Measurements from ENCODE around the gene SOX8.

The SOX8 gene

DNA sequence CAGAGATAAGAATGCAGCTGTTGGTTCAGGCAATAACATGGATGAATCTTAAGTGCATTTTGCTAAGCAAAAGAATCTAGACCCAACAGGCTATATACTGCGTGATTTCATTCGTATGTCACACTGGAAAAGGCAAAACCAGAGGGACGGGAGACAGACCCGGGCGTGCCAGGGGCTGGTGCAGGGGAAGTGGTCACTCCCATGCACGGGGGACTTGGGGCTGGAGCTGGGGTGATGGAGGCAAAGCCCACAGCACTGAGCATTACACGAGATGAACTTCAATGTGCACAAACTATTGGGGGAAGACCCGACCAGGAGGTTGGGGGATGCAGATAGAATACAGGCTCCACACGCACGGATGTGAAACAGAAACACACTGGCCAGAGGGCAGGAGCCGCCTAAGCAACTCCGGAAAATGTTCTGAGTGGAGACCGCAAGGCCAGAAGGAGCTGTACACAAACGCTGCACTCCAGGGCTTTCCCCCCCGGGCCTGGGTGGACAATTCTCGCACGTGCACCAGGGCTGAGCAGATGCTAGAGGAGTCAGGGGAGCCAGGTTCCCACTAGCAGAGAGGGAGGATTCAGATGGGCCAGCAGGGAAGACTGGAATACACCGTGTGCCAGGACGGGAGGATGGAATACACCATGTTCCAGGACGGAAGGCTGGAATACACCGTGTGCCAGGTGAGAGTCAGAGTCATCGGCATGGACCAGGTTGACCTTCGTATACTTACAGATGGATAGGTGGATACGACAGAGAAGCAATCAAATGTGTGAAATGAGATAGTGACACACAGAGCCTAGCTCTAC, 22.1 kb upstream of the SOX8 start:
- no peak for DNase-seq

DNA sequence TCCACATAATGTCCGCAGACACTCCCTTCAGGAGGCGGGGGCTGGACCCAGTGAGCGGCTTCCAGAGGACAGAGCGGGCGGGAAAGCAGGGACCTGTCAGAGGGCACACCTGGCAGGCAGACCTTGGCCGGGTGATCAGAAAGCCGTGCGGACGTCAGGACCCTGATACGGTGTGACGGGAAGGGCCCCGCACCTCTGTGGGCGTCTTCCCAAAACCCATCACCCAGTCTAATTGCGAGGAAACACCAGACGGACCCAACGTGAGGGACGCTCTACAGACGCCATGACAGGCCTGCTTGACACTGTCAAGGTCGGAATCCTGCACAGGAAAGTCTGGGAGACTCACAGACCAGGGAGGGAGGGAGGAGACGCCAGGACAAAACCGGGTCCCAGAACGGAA, 19.2 kb upstream of the SOX8 start:
- DNase-seq, result no peak

GRCh38 chr16:962901-963814, 18.4 kb upstream of the SOX8 start:
- DNase-seq, result no peak

GRCh38 chr16:963913-964312, 17.7 kb upstream of the SOX8 start:
- DNase-seq, result peak in 1 of 2 donors; percentile 16

- peak; percentile 62 to 84 for DNase-seq
Observed at GRCh38 chr16:964356-965035, 17.1 kb upstream of the SOX8 start.

DNA sequence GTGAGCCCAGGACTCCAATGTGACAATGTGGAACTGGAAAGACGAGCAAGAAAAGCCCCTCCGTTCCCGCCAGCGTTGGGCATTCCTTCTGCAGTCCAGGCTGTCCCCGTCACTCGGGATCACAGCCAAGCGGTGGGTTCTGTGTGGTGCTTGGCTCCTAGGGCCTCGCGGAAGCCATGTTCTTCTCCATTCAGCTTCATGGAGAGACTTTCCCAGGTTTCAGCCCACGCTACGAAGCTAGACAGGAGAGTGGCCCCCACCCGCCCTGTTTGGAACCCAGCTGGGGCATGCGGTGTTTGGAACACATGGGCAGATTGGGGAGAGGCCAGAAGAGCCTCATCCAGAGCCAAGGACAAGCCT, 16.6 kb upstream of the SOX8 start:
- DNase-seq, result no peak

- DNase-seq, result no peak
Observed at GRCh38 chr16:965487-965886, 16.1 kb upstream of the SOX8 start.

DNA sequence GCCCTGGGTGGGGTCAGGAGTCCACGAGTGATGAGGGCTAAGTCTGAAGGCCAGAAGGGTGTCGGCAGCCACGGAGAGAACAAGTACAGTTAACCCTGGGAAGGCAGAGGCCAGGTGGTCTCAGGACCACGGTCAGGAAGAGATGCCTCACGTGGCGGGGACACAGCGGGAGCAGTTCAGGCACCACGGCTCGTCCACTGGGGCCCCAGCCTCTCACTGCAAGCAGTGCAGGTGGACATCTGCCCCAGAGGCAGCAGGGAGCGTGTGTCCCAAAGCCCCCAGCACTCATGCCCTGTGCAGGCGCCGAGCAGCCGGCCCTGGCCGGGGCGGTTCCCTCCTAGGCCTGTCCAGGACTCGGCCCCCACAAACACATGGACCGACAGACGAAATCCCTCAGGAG, 15.5 kb upstream of the SOX8 start:
- DNase-seq, result no peak

DNA sequence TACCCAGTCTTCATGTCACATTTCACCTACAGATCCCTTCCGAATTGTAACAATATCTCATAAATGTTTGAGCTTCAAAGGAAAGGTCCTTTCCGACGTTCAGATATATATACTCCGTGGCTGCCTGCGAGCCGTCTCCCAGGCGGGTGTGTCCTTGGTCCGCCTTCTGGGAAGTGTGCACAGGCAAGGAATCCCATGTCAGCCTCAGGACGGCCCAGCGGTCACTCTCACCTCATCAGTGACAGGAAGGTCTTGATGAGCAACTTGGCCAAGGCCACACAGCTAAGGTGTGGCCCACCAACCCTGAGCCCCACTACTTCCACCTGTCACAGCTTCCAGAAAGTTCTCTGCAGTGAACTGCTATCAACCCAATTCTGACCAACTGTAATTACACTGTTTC, 15.1 kb upstream of the SOX8 start:
- DNase-seq, result no peak

DNA sequence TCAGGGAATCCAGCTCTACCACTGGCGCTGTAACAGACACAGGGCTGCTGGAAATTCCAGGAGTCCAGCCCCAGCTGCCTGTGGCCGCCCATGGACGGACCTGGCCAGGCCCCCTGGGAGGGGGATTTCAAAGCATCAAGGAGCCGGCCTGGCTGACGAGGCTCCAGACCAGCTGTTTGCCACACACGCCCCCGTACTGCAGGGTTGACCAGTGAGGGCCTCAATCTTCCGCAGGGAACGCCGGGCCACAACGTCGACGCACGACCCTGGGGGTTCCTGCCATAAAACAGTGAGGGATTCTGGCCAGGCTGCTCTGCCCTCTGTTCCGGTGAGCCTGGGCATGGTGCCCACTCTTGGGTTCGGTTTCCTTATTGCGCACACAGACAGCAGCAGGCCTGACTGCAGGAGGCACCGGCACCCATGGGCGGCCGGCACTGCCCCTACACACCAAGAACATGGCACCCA, 14.5 kb upstream of the SOX8 start:
- no peak for DNase-seq

DNA sequence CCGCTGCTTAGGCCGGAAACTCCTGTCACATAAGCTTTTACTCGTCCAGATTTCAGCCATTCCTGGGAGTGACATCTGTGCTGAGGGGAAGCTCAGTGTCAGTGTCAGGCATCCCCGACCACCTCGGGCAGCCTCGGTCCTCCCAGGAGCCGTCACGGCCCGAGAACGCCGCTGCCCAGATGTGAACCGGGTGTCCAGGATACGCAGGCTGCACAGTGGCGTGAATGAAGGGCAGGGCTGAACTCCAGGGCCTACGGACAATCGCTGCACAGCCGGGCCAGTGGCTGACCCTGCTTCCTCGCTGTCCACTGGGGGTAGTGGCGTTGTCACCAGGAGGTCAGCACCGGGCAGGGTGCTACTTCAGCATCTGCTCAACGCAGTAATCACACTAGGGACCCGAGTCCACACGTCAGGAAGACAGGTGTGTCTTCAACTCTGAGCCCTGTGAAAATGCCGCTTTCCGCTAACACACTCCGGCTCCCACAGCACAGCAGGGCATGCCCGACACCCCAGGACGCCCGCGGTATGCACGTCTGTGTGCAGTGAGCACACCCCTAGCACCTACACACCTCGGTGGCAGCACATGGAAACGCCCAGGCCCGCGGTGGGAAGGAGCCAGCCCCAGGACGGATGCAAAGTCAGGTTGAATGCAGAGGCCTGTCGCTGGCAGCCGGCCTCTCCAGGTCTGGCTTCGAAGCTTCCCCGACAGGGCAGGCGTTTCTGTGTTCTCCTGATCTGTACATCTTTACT, 13.8 kb upstream of the SOX8 start:
- DNase-seq, result no peak

DNA sequence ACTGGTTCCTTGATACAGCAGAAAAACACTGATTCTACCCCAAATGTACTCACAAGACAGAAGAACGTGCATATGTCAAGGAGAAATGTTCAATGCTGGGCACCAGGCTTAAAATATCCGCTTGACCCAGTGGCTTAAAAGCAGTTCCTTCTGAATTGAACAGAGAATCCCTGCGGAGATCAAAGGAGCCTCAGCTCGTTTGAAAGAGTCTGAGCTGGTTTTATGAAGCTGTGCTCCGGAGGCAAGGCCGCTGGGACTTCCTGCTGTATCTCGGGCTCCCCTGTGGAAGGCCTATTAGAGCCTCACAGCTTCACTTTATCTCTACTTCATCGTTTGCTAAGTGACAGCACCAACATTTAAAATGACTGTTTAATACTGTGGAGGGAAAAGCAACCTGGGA, 12.9 kb upstream of the SOX8 start:
- DNase-seq, result no peak

- DNase-seq, result no peak
Observed at GRCh38 chr16:969508-970385, 11.8 kb upstream of the SOX8 start.

GRCh38 chr16:970386-970765, 11.2 kb upstream of the SOX8 start:
- DNase-seq, result no peak

GRCh38 chr16:970766-971581, 10.6 kb upstream of the SOX8 start, which contains the start of gene LMF1:
Gene LMF1 (minus strand): TSS chr16:970984. CDS start chr16:970980, 4 bp downstream.
- DNase-seq, result peak; percentile 95 to 97

DNA sequence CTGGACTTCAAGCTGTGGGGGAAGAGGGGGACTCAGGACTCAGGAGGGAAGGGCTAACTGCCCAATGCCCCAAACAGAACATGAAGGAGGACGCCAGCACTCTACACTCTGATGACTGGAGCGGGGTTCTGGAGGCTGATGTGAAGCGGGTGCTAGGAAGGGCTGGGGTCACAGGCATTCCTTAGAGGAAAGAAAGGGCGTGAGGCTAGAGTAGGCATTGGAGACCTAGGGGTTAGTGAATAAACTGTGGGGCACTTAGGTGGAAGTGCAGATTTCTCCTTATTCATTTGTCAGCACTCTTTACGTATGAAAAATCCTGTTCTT, 10.0 kb upstream of the SOX8 start:
- no peak for DNase-seq

DNA sequence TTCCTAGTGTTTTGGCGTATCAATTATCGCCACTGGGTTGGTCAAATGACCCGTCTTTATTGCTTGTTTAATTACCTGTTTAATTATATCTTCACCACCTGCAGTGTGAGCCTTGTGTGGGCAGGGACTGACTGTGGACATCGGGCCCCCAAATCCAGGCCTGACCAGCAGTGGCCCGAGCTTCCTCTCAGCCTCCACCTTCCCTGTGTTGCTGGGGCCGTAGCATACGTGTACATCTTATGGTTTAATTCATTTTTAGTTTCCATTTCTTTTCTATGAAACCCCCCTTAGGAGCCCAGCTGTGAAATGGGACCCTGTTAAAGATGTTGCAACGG, 9.6 kb upstream of the SOX8 start:
- no peak for DNase-seq

- DNase-seq, result no peak
Observed at GRCh38 chr16:972316-973002, 9.1 kb upstream of the SOX8 start.

DNA sequence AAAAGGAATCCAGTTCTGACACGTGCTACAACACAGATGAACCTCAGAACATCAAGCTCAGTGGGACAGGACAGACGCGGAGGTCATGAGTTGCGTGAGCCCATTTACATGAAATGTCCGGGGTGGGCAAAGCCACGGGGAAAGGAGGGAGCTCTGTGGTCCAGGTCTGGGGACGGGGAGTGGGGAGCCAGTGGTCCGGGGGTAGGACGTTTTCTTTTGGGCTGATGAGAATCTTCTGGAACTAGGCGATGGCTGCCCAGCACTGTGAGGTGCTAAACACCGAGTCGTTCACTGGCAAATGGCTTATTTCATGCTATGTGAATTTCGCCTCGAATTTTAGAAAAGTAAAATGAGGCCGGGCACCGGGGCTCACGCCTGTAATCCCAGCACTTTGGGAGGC, 8.2 kb upstream of the SOX8 start:
- DNase-seq, result no peak

DNA sequence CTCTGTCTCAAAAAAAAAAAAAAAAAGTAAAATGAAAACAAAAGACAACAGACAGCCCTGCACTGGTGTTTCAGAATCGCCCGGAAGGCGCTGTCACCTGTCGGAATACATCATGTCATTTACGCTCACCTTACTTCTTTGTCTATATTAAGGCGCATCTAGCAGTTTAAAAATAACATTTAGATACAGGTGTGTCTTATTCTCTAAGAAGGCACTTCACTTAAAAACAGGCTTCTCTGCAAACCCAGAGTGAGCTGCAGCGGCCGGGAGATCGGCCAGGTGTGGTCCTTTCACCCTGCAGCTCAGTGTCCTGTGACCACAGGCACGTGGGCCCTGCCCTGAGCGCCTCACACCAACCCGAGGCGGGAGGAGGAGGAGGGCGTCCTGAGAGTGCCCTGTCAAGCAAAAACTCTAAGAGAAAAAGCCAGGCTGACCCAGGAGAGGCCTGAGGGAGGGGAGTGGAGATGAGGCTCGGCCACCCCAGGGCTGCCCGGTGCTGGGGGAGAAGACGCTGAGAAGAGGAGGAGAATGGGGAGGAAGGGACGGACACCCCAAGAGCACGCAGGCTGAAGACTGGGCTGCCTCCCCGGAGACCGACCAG, 7.5 kb upstream of the SOX8 start:
- no peak for DNase-seq
